Cardiac fibroblast (primary cell): Measurements from ENCODE around the gene RSPH6A.

ENCODE experiments used
- DNase-seq, 2 donors: peaks; one replicate each; pipeline versions ENCODE4 v3.0.0 to v3.0.0-alpha.2; 2010; ENCODE audit warnings: low read depth in 2 of 2
- H3K4me3 ChIP-seq, 2 donors: replicated peaks in 1 of 2; 1 replicate in 1 of 2; 2 replicates in 1 of 2; pipeline ENCODE4 v1.5.1; 2011; ENCODE audit warnings: low read depth in 2 of 2, low read length in 2 of 2, mild to moderate bottlenecking in 2 of 2, moderate library complexity in 1 of 2
- TF ChIP-seq, protein P1 (sequence below): IDR thresholded peaks from one replicate; pipeline ENCODE4 v1.5.1; 2011; ENCODE audit warnings: low read depth, mild to moderate bottlenecking, low read length, inconsistent platforms

RSPH6A gene

DNA sequence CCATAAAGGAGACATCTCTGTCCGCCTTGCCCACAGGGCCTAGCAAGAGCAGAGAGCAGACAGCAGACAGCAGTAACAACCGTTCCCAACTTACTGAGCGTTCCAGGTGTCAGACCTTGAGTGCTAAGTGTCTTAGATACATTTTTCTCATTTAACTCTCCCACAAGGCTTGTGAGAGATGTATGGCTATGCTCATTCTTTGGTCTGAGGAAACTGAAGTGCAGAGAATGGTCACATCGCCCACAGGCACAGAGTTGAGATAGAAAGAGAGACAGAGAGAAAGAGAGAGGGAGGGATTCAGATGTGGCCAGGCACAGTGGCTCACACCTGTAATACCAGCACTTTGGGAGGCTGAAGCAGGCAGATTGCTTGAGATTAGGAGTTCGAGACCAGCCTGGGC is 67.6 kb downstream of the RSPH6A start:
- H3K4me3 ChIP-seq, result no peak overlapping the region
- DNase-seq, result no peak
- TF ChIP-seq, protein P1, sequence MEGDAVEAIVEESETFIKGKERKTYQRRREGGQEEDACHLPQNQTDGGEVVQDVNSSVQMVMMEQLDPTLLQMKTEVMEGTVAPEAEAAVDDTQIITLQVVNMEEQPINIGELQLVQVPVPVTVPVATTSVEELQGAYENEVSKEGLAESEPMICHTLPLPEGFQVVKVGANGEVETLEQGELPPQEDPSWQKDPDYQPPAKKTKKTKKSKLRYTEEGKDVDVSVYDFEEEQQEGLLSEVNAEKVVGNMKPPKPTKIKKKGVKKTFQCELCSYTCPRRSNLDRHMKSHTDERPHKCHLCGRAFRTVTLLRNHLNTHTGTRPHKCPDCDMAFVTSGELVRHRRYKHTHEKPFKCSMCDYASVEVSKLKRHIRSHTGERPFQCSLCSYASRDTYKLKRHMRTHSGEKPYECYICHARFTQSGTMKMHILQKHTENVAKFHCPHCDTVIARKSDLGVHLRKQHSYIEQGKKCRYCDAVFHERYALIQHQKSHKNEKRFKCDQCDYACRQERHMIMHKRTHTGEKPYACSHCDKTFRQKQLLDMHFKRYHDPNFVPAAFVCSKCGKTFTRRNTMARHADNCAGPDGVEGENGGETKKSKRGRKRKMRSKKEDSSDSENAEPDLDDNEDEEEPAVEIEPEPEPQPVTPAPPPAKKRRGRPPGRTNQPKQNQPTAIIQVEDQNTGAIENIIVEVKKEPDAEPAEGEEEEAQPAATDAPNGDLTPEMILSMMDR, result no peak

DNA sequence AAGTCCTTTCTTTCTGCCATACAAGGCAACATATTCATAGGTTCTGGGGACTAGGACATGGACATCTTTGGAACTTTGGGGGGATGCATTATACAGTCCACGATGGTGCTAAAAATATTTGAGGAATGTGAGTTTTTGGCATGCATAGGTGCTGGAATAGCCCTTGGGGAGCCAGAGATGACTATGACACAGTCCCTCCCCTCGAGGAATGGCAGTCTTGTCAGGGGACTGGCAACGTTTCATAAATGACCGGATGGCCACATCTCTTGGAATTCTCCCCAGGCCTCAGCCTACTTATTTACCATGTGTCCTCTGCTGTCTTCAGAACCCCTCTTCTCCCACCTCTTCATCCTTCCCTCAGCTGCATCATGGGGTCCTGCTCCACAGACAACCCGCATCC is 68.2 kb downstream of the RSPH6A start:
- H3K4me3 ChIP-seq, result no peak overlapping the region
- no peak for DNase-seq
- TF ChIP-seq, protein P1, result no peak
